WTC11 (cell line): ENCODE results near the gene SUSD4. TPM values are rescaled to one million over a fixed set of nuclear protein-coding genes. Genes with fewer than 3 reads are reported as not detected.

ENCODE experiments used
- ATAC-seq: fragments of 200-7000 bp; cut with Tn5 transposase; 2 replicates; pipeline ENCODE4 v1.10.0; 2021; ENCODE audit warnings: mild to moderate bottlenecking, moderate library complexity
- CTCF ChIA-PET: fragments of 300-600 bp; sonication (Branson Sonifier 250); formaldehyde crosslinking; loops from one replicate; lab custom pipeline; 2021; ENCODE audit warnings: antibody characterized with exemption; lab: Charles Lee
- POLR2A ChIA-PET: fragments of 350-600 bp; sonication (Branson Sonifier 250); formaldehyde crosslinking; loops from one replicate; lab custom pipeline; 2021; ENCODE audit warnings: antibody characterized with exemption; lab: Charles Lee
- DNase-seq: peaks from one replicate; pipeline ENCODE4 v3.0.0; 2021; ENCODE audit warnings: low spot score
- H3K27ac Mint-ChIP-seq: 2 replicates; pipeline ENCODE4 v1.8.0; 2021; ENCODE audit warnings: mixed read lengths
- H3K27me3 Mint-ChIP-seq: 2 replicates; pipeline ENCODE4 v1.8.0; 2021; ENCODE audit warnings: low read depth, mild to moderate bottlenecking, moderate library complexity, mixed read lengths
- H3K36me3 Mint-ChIP-seq: 2 replicates; pipeline ENCODE4 v1.8.0; 2021; ENCODE audit warnings: mixed read lengths
- H3K4me1 Mint-ChIP-seq: 2 replicates; pipeline ENCODE4 v1.8.0; 2022; ENCODE audit warnings: mixed read lengths
- H3K4me3 Mint-ChIP-seq: 2 replicates; pipeline ENCODE4 v1.8.0; 2021; ENCODE audit warnings: mild to moderate bottlenecking, moderate library complexity, mixed read lengths
- H3K9me3 Mint-ChIP-seq: 2 replicates; pipeline ENCODE4 v1.8.0; 2021; ENCODE audit warnings: mixed read lengths
- CBFB ChIP-seq: sonication (generic); formaldehyde crosslinking; IDR thresholded peaks from 2 replicates; pipeline ENCODE4 v1.8.1; 2022; ENCODE audit warnings: mild to moderate bottlenecking, low read depth, missing genetic modification reagents
- EMX1 ChIP-seq: fragments of 250-450 bp; sonication (Bioruptor Pico); IDR thresholded peaks from 2 replicates; pipeline ENCODE4 v1.8.0; 2021; ENCODE audit warnings: mild to moderate bottlenecking
- FOXJ3 ChIP-seq: sonication (generic); formaldehyde crosslinking; IDR thresholded peaks from 2 replicates; pipeline ENCODE4 v1.9.0; 2021; ENCODE audit warnings: missing genetic modification reagents, mild to moderate bottlenecking, borderline replicate concordance
- GABPB1 ChIP-seq: sonication (generic); formaldehyde crosslinking; IDR thresholded peaks from 2 replicates; pipeline ENCODE4 v1.8.1; 2023; ENCODE audit warnings: mild to moderate bottlenecking, missing genetic modification reagents
- PRDM15 ChIP-seq: sonication (generic); formaldehyde crosslinking; IDR thresholded peaks from 2 replicates; pipeline ENCODE4 v1.8.0; 2022; ENCODE audit warnings: missing genetic modification reagents
- SMAD3 ChIP-seq: sonication (generic); formaldehyde crosslinking; IDR thresholded peaks from 2 replicates; pipeline ENCODE4 v1.8.0; 2022; ENCODE audit warnings: missing genetic modification reagents, mild to moderate bottlenecking, borderline replicate concordance
- TEAD4 ChIP-seq: sonication (generic); formaldehyde crosslinking; IDR thresholded peaks from 2 replicates; pipeline ENCODE4 v1.8.0; 2022; ENCODE audit warnings: mild to moderate bottlenecking, missing genetic modification reagents
- TP53 ChIP-seq: sonication (generic); formaldehyde crosslinking; IDR thresholded peaks from 2 replicates; pipeline ENCODE4 v1.8.1; 2023; ENCODE audit warnings: mild to moderate bottlenecking, missing genetic modification reagents
- ZNF138 ChIP-seq: sonication (generic); formaldehyde crosslinking; conservative IDR thresholded peaks from 2 replicates; pipeline ENCODE4 v1.8.1; 2022; ENCODE audit warnings: mild to moderate bottlenecking, moderate library complexity, missing genetic modification reagents
- ZNF232 ChIP-seq: sonication (generic); formaldehyde crosslinking; IDR thresholded peaks from 2 replicates; pipeline ENCODE4 v1.8.0; 2022; ENCODE audit warnings: mild to moderate bottlenecking, missing genetic modification reagents
- ZNF263 ChIP-seq: sonication (generic); formaldehyde crosslinking; IDR thresholded peaks from 2 replicates; pipeline ENCODE4 v1.8.1; 2022; ENCODE audit warnings: low read depth, mild to moderate bottlenecking, moderate library complexity, missing genetic modification reagents
- ZNF396 ChIP-seq: fragments of 250-450 bp; sonication (Bioruptor Pico); IDR thresholded peaks from 2 replicates; pipeline ENCODE4 v1.8.0; 2021; ENCODE audit warnings: mild to moderate bottlenecking, moderate library complexity, borderline replicate concordance
- ZNF423 ChIP-seq: fragments of 250-450 bp; sonication (Bioruptor Pico); IDR thresholded peaks from 2 replicates; pipeline ENCODE4 v2.1.2; 2022; ENCODE audit warnings: mild to moderate bottlenecking, moderate library complexity
- ZNF671 ChIP-seq: fragments of 250-450 bp; sonication (Bioruptor Pico); IDR thresholded peaks from 2 replicates; pipeline ENCODE4 v1.8.0; 2021; ENCODE audit warnings: mild to moderate bottlenecking
- ZSCAN18 ChIP-seq: fragments of 250-450 bp; sonication (Bioruptor Pico); IDR thresholded peaks from 2 replicates; pipeline ENCODE4 v2.1.2; 2022; ENCODE audit warnings: mild to moderate bottlenecking, moderate library complexity
- total RNA-seq: library from RNA; stranded (reverse); gene quantifications from 3 replicates; pipeline ENCODE4 v1.2.3, GENCODE V29; 2021
- TF ChIP-seq, protein P1 (sequence below): sonication (generic); formaldehyde crosslinking; IDR thresholded peaks from 2 replicates; pipeline ENCODE4 v1.8.1; 2022; ENCODE audit warnings: mild to moderate bottlenecking, moderate library complexity, missing genetic modification reagents
- TF ChIP-seq, protein P2 (sequence below): sonication (generic); formaldehyde crosslinking; IDR thresholded peaks from 2 replicates; pipeline ENCODE4 v1.8.1; 2023; ENCODE audit warnings: mild to moderate bottlenecking, missing genetic modification reagents
- TF ChIP-seq, protein P3 (sequence below): sonication (generic); formaldehyde crosslinking; IDR thresholded peaks from 2 replicates; pipeline ENCODE4 v1.8.0; 2022; ENCODE audit warnings: mild to moderate bottlenecking, missing genetic modification reagents
- TF ChIP-seq, protein P4 (sequence below): sonication (generic); formaldehyde crosslinking; IDR thresholded peaks from 2 replicates; pipeline ENCODE4 v1.8.1; 2022; ENCODE audit warnings: low read depth, mild to moderate bottlenecking, moderate library complexity, missing genetic modification reagents, borderline replicate concordance
- TF ChIP-seq, protein P5 (sequence below): fragments of 200-600 bp; IDR thresholded peaks from 2 replicates; pipeline ENCODE4 v1.8.0; 2022; ENCODE audit warnings: antibody characterized with exemption

SUSD4 gene
- total RNA-seq, 1 experiment from 2014 or later: 1.8 TPM

- no peaks in the 10 kb centered on the region for H3K36me3 Mint-ChIP-seq
- ChIA-PET POLR2A (interaction anchor here (1.0 kb wide), 1 partner anchor 11 kb away, joined by 3 read pairs; no protein-coding TSS in a partner anchor), CTCF (interaction anchor here (0.6 to 1.2 kb wide), 5 partner anchors 46 to 946 kb away, joined by 3 to 6 read pairs (median 4); partner anchors contain the start of gene TLR5)
Observed at GRCh38 chr1:223207293-223208066, 156.5 kb downstream of the SUSD4 start.

GRCh38 chr1:223204424-223204823 lies 159.6 kb downstream of the SUSD4 start:
- no peak for ATAC-seq
- no peaks in the 10 kb centered on the region for H3K9me3 Mint-ChIP-seq
- no peak for DNase-seq
- ChIA-PET POLR2A (no interaction called here), CTCF (interaction anchor here (0.5 kb wide), 1 partner anchor 159 kb away, joined by 3 read pairs; no protein-coding TSS in a partner anchor)
- H3K36me3 Mint-ChIP-seq: no peaks in the 10 kb centered on the region
- no peak overlapping the region for H3K27ac Mint-ChIP-seq
- H3K4me3 Mint-ChIP-seq: no peak overlapping the region
- TF ChIP-seq, protein P1, sequence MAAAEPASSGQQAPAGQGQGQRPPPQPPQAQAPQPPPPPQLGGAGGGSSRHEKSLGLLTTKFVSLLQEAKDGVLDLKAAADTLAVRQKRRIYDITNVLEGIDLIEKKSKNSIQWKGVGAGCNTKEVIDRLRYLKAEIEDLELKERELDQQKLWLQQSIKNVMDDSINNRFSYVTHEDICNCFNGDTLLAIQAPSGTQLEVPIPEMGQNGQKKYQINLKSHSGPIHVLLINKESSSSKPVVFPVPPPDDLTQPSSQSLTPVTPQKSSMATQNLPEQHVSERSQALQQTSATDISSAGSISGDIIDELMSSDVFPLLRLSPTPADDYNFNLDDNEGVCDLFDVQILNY (CRISPR knock-in tag): no peak
- H3K27me3 Mint-ChIP-seq: no peaks in the 10 kb centered on the region
- H3K4me1 Mint-ChIP-seq: peaks cover 7% of the 10 kb centered on the region

More at GRCh38 chr1:223207293-223208066, 156.5 kb downstream of the SUSD4 start:
- Mint-ChIP-seq H3K4me3 (no peak overlapping the region), H3K27ac (no peak overlapping the region), H3K9me3 (no peaks in the 10 kb centered on the region), H3K27me3 (no peaks in the 10 kb centered on the region), H3K4me1 (peaks cover 7% of the 10 kb centered on the region)
- TF ChIP-seq ZNF423 (CRISPR knock-in tag) (no peak), ZNF263 (CRISPR knock-in tag) (no peak), TEAD4 (CRISPR knock-in tag) (no peak), ZNF396 (no peak), EMX1 (no peak), CBFB (no peak), ZNF138 (CRISPR knock-in tag) (no peak), FOXJ3 (no peak)
- TF ChIP-seq, protein P2, sequence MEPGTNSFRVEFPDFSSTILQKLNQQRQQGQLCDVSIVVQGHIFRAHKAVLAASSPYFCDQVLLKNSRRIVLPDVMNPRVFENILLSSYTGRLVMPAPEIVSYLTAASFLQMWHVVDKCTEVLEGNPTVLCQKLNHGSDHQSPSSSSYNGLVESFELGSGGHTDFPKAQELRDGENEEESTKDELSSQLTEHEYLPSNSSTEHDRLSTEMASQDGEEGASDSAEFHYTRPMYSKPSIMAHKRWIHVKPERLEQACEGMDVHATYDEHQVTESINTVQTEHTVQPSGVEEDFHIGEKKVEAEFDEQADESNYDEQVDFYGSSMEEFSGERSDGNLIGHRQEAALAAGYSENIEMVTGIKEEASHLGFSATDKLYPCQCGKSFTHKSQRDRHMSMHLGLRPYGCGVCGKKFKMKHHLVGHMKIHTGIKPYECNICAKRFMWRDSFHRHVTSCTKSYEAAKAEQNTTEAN: no peak
- no peak for ATAC-seq
- DNase-seq: no peak

DNA sequence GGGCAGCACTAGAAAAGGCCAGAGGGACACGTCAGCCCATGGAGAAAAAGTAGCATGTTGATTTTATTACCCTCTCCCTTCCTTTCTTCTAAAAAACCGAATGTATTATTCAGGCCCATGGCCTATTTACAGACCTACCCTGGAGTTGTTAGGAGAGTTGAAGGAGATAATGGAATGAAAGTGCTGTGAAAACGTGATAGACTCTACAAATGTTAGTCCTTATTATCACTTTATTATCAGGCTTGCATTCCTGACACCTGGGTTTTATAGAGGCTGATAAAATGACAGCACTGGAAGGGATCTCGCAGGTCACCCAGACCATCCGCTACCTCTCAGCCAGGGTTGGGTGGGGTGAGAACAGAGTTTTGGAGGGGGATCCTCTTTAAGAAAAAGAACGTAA lies 160.3 kb downstream of the SUSD4 start:
- CTCF ChIA-PET: interaction anchor here (0.5 to 1.2 kb wide), 2 partner anchors 71 to 160 kb away, joined by 3 to 4 read pairs; no protein-coding TSS in a partner anchor
- no peaks in the 10 kb centered on the region for H3K36me3 Mint-ChIP-seq
- POLR2A ChIA-PET: no interaction called here
- peaks cover 2% of the 10 kb centered on the region for H3K4me1 Mint-ChIP-seq
- no peaks in the 10 kb centered on the region for H3K27me3 Mint-ChIP-seq
- no peak overlapping the region for H3K4me3 Mint-ChIP-seq
- H3K9me3 Mint-ChIP-seq: no peaks in the 10 kb centered on the region
- no peak overlapping the region for H3K27ac Mint-ChIP-seq
- ATAC-seq (no peak), DNase-seq (no peak)
- TF ChIP-seq CBFB: no peak
- TF ChIP-seq, protein P3, sequence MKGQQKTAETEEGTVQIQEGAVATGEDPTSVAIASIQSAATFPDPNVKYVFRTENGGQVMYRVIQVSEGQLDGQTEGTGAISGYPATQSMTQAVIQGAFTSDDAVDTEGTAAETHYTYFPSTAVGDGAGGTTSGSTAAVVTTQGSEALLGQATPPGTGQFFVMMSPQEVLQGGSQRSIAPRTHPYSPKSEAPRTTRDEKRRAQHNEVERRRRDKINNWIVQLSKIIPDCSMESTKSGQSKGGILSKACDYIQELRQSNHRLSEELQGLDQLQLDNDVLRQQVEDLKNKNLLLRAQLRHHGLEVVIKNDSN (CRISPR knock-in tag): no peak
- no peak for TF ChIP-seq TP53
- TF ChIP-seq, protein P4, sequence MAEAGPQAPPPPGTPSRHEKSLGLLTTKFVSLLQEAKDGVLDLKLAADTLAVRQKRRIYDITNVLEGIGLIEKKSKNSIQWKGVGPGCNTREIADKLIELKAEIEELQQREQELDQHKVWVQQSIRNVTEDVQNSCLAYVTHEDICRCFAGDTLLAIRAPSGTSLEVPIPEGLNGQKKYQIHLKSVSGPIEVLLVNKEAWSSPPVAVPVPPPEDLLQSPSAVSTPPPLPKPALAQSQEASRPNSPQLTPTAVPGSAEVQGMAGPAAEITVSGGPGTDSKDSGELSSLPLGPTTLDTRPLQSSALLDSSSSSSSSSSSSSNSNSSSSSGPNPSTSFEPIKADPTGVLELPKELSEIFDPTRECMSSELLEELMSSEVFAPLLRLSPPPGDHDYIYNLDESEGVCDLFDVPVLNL (CRISPR knock-in tag): no peak
- no peak for TF ChIP-seq ZNF671 (CRISPR knock-in tag)
- TF ChIP-seq SMAD3 (CRISPR knock-in tag): no peak
- no peak for TF ChIP-seq GABPB1
- TF ChIP-seq ZSCAN18 (CRISPR knock-in tag): no peak
- TF ChIP-seq ZNF232 (CRISPR knock-in tag): no peak
- no peak for TF ChIP-seq PRDM15
- TF ChIP-seq, protein P5, sequence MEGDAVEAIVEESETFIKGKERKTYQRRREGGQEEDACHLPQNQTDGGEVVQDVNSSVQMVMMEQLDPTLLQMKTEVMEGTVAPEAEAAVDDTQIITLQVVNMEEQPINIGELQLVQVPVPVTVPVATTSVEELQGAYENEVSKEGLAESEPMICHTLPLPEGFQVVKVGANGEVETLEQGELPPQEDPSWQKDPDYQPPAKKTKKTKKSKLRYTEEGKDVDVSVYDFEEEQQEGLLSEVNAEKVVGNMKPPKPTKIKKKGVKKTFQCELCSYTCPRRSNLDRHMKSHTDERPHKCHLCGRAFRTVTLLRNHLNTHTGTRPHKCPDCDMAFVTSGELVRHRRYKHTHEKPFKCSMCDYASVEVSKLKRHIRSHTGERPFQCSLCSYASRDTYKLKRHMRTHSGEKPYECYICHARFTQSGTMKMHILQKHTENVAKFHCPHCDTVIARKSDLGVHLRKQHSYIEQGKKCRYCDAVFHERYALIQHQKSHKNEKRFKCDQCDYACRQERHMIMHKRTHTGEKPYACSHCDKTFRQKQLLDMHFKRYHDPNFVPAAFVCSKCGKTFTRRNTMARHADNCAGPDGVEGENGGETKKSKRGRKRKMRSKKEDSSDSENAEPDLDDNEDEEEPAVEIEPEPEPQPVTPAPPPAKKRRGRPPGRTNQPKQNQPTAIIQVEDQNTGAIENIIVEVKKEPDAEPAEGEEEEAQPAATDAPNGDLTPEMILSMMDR: no peak
